ENCODE results near the gene CIITA. TPM values are rescaled to one million over a fixed set of nuclear protein-coding genes. Genes with fewer than 3 reads are reported as not detected.

The CIITA gene
- total and polyA plus RNA-seq, 10 of the 15 experiments (the other 5 are each of a cell fraction or from before 2014, with no cell fraction given), result 11.5 to 145 (median 49.7) TPM

DNA sequence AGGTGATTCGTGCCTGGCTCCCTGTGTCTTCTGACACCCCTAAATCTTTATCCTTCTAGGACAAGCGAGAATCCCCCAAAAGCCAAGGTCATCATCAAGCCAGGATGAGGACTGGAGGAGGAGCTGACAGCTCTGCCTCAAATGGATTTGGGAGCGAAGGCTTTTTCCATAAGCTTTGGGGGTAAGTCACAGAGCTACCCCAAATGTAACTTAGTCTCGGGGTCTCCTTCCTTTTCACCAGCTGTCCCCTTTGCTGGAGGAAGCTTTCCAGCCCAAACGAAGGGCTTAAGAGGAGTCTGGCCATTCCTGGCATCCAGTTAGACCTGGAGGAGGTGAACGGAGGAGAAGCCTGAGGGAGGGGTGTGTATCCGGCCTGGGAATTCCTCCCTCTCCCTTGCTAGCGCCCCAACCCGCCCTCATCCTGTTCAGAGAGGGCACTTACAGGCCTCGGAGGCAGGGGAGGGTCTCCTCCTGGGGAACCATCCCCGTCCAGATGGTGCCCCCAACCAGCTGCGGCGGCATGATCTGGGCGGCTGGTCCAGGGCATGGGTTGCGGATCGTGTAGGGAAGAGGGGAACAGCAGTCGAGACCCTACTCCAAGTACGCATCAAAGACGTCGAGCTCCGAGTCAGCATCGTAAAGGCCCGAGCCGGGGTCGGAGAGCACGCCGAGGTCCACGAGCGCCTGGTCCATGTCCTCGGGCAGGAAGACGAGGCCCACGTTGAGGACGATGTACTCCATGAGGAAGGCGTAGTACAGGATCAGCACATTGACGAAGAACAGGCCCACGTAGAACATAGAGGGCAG is 64.3 kb downstream of the CIITA start:
- DNase-seq (ENCODE audit: low read depth, low spot score) (no peak), FAIRE-seq (no peak), ATAC-seq (no peak)
- TF ChIP-seq NBN (IDR thresholded peaks at IDR 0.05), result no peak
- TF ChIP-seq RFX5 (IDR thresholded peaks at IDR 0.05; ENCODE audit: low read depth, low read length), result no peak
- TF ChIP-seq DPF2 (IDR thresholded peaks at IDR 0.05), result 0 out of 2 replicates have a peak, but pooled peaks have one; percentile 5
- TF ChIP-seq POLR2AphosphoS2 (IDR thresholded peaks at IDR 0.05; ENCODE audit: low read depth, low read length), result 0 out of 2 replicates have a peak, but pooled peaks have one; percentile 23
- peak; percentile 57; the same call in 1 of the 2 replicates for TF ChIP-seq HDGF (IDR thresholded peaks at IDR 0.05)
- no peaks in the 10 kb centered on the region; the same call in none of the 2 replicates for H4K20me1 ChIP-seq (ENCODE audit: control insufficient read depth, insufficient read depth)
- ChIA-PET CTCF (interaction anchor here (0.8 to 6.3 kb wide), 10 partner anchors 8 to 427 kb away, joined by 3 to 63 read pairs (median 4); partner anchors contain the start of gene CIITA), SMC1A (ENCODE audit: uncharacterized antibody, unreplicated experiment) (interaction anchor here (0.8 to 3.0 kb wide), 14 partner anchors 8 to 769 kb away, joined by 3 to 12 read pairs (median 4); no protein-coding TSS in a partner anchor), RAD21 (ENCODE audit: unreplicated experiment) (interaction anchor here (0.6 to 7.1 kb wide), 8 partner anchors 8 to 197 kb away, joined by 3 to 50 read pairs (median 5); partner anchors contain the start of gene NUBP1), POLR2A (interaction anchor here (0.9 to 3.8 kb wide), 7 partner anchors 9 to 197 kb away, joined by 3 to 24 read pairs (median 12); partner anchors contain the start of genes CIITA and NUBP1)
- H3K79me2 ChIP-seq (ENCODE audit: control insufficient read depth, insufficient read depth, low read length), result peaks cover 72% of the 10 kb centered on the region
- no peaks in the 10 kb centered on the region for H3K27me3 ChIP-seq (replicated peaks in 1 of 2; ENCODE audit: control insufficient read depth in 2 of 2, insufficient read depth in 2 of 2, low read length in 1 of 2)
- peak overlapping the region; percentile 82 for H3K4me3 ChIP-seq
- peaks cover 39% of the 10 kb centered on the region for H3K4me1 ChIP-seq (ENCODE audit: control insufficient read depth, insufficient read depth, low read length)
- BruUV-seq (replicated peaks), result no TSS peak
- intact Hi-C loops (cut with micrococcal nuclease; ENCODE audit: unreplicated experiment), result no loop called here
- H3K27ac ChIP-seq (ENCODE audit: control insufficient read depth, insufficient read depth), result peak overlapping the region; percentile 71
- in situ Hi-C loops (cut with MboI), result no loop called here
- peaks cover 0 to 2% of the 10 kb centered on the region in 2 experiments; a peak in 2 of 4 replicates for H3K36me3 ChIP-seq (ENCODE audit: control insufficient read depth in 2 of 2, insufficient read depth in 2 of 2, low read length in 1 of 2)
- H2AFZ ChIP-seq (ENCODE audit: control insufficient read depth, low read depth, low read length), result no peak overlapping the region
- 5% methylated on average over 32 of the region's 36 CpGs for WGBS (ENCODE audit: insufficient coverage, insufficient replicate concordance, low lambda C conversion rate, missing lambda C conversion rate)
- H3K9ac ChIP-seq (ENCODE audit: control insufficient read depth, insufficient read depth, low read length), result peak overlapping the region; percentile 90
- no peaks in the 10 kb centered on the region for H3K9me3 ChIP-seq (replicated peaks; ENCODE audit: control insufficient read depth, insufficient read depth, low read length)
- peak overlapping the region; percentile 98 for H3K4me2 ChIP-seq (ENCODE audit: control insufficient read depth, insufficient read depth)
